ENCODE measurements around the gene CD2AP. TPM values are rescaled to one million over a fixed set of nuclear protein-coding genes. Genes with fewer than 3 reads are reported as not detected.

Gene CD2AP
- total and polyA plus RNA-seq, 9 of the 15 experiments (the other 6 are each of a cell fraction or from before 2014, with no cell fraction given): 9.4 to 69.7 (median 38.7) TPM

- TF ChIP-seq NR2F6 (CRISPR knock-in tag; IDR thresholded peaks at IDR 0.05): no peak
- no peak for TF ChIP-seq ZNF780A (CRISPR knock-in tag; IDR thresholded peaks at IDR 0.05)
- TF ChIP-seq DMBX1 (CRISPR knock-in tag; IDR thresholded peaks at IDR 0.05; ENCODE audit: borderline replicate concordance): no peak
- no peak for TF ChIP-seq ZNF217 (CRISPR knock-in tag; IDR thresholded peaks at IDR 0.05)
- TF ChIP-seq TAL1 (IDR thresholded peaks at IDR 0.05): 0 out of 2 replicates have a peak, but pooled peaks have one; percentile 14
- TF ChIP-seq NFE2 (IDR thresholded peaks at IDR 0.05; ENCODE audit: low read depth): no peak
- 0 out of 2 replicates have a peak, but pooled peaks have one; percentile 76 for TF ChIP-seq ATF6 (CRISPR knock-in tag; IDR thresholded peaks at IDR 0.05)
- TF ChIP-seq AFF1 (IDR thresholded peaks at IDR 0.05; ENCODE audit: low read depth in 1 of 2, partially characterized antibody in 2 of 2): peak in 1 of 2 experiments; percentile 89
- no peak for TF ChIP-seq DLX4 (CRISPR knock-in tag; IDR thresholded peaks at IDR 0.05)
- peak; percentile 64 for TF ChIP-seq ZBTB2 (IDR thresholded peaks at IDR 0.05)
- no peak for TF ChIP-seq CBFB (CRISPR knock-in tag; IDR thresholded peaks at IDR 0.05)
- TF ChIP-seq NCOA4 (IDR thresholded peaks at IDR 0.05; ENCODE audit: partially characterized antibody): no peak
- TF ChIP-seq MTA1 (IDR thresholded peaks at IDR 0.05; ENCODE audit: borderline replicate concordance): peak; percentile 80; the same call in 1 of the 2 replicates
- TF ChIP-seq GMEB1 (CRISPR knock-in tag; IDR thresholded peaks at IDR 0.05): no peak
- no peak for TF ChIP-seq ZBTB5 (IDR thresholded peaks at IDR 0.05)
Observed at GRCh38 chr6:47478233-47479139, 897 bp downstream of the CD2AP start (continued).
